OCI-LY3 (cell line): Measurements from ENCODE around the gene XXYLT1.
A peak's percentile ranks its signal among the peaks of the same experiment; 100 is the strongest.

Source experiments
- H2AFZ ChIP-seq: fragments of 200-600, 300-600 bp; shearing (Covaris generic); 2 replicates; pipeline ENCODE4 v1.6.0; 2014; ENCODE audit warnings: antibody characterized with exemption, low read depth, low read length
- H3K27ac ChIP-seq: fragments of 200-600, 300-600 bp; sonication (generic); 2 replicates; pipeline ENCODE4 v1.5.1; 2014; ENCODE audit warnings: mild to moderate bottlenecking, low read length, moderate library complexity, mixed read lengths
- H3K27me3 ChIP-seq: fragments of 200-600, 300-600 bp; sonication (generic); 2 replicates; pipeline ENCODE4 v1.6.1; 2014; ENCODE audit warnings: low read depth, low read length, mixed read lengths
- H3K36me3 ChIP-seq: fragments of 200-600, 300-600 bp; sonication (generic); replicated peaks from 2 replicates; pipeline ENCODE3; 2014; ENCODE audit warnings: low read depth, low read length, mixed read lengths
- H3K4me1 ChIP-seq: fragments of 300-600, 200-600 bp; sonication (generic); 2 replicates; pipeline ENCODE4 v1.6.1; 2014; ENCODE audit warnings: low read length, mixed read lengths
- H3K4me2 ChIP-seq: fragments of 200-600, 300-600 bp; sonication (generic); 2 replicates; pipeline ENCODE4 v1.6.1; 2014; ENCODE audit warnings: low read length, mixed read lengths
- H3K4me3 ChIP-seq: fragments of 300-600, 200-600 bp; sonication (generic); 2 replicates; pipeline ENCODE4 v1.5.1; 2014; ENCODE audit warnings: antibody characterized with exemption, mild to moderate bottlenecking, low read length, moderate library complexity
- H3K79me2 ChIP-seq: fragments of 300-600, 200-600 bp; shearing (Covaris generic); 2 replicates; pipeline ENCODE4 v1.6.1; 2014; ENCODE audit warnings: mild to moderate bottlenecking, low read length, mixed read lengths
- H3K9ac ChIP-seq: fragments of 300-600, 200-600 bp; shearing (Covaris generic); 2 replicates; pipeline ENCODE4 v1.6.0; 2014; ENCODE audit warnings: mild to moderate bottlenecking, low read length, moderate library complexity
- H3K9me3 ChIP-seq: fragments of 200-600, 300-600 bp; shearing (Covaris generic); 2 replicates; pipeline ENCODE4 v1.6.1; 2014; ENCODE audit warnings: low read length, mixed read lengths; ENCODE audit not compliant: insufficient read depth
- H4K20me1 ChIP-seq: fragments of 200-600, 300-600 bp; sonication (generic); 2 replicates; pipeline ENCODE4 v1.6.1; 2016; ENCODE audit warnings: low read length, mixed read lengths; ENCODE audit not compliant: insufficient read depth
- EZH2phosphoT487 ChIP-seq: fragments of 200-600 bp; shearing (Covaris generic); IDR thresholded peaks from 2 replicates; pipeline ENCODE4 v1.6.1; 2018; ENCODE audit warnings: antibody characterized with exemption, mixed run types, low read depth
- TF ChIP-seq, protein P1 (sequence below): fragments of 200-600, 300-600 bp; sonication (generic); IDR thresholded peaks from 2 replicates; pipeline ENCODE4 v1.5.1; 2014; ENCODE audit warnings: antibody characterized with exemption, low read length, low read depth

The XXYLT1 gene

DNA sequence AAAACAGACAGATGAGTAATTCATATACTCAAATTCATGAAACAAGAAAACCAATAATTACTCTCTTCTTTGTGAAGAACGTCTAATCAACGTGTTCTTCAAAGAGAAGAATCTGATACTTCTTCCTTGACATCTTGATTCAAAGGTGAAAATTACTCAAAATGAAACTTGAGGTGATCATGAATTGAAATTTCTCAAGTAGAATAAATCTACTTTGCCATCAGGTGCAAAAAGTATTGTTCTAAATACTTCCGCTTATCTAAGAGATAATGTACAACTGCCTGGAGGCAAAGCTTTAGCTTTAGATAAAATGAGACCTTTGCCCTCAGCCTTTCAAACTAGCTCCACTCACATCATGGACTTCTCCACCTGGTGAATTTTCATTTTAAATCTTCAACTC lies 13.9 kb upstream of the XXYLT1 start:
- H3K79me2 ChIP-seq = no peaks in the 10 kb centered on the region
- H3K4me2 ChIP-seq = no peak overlapping the region
- H3K27ac ChIP-seq = no peak overlapping the region
- H3K9ac ChIP-seq = no peak overlapping the region
- no peak for TF ChIP-seq EZH2phosphoT487
- TF ChIP-seq, protein P1, sequence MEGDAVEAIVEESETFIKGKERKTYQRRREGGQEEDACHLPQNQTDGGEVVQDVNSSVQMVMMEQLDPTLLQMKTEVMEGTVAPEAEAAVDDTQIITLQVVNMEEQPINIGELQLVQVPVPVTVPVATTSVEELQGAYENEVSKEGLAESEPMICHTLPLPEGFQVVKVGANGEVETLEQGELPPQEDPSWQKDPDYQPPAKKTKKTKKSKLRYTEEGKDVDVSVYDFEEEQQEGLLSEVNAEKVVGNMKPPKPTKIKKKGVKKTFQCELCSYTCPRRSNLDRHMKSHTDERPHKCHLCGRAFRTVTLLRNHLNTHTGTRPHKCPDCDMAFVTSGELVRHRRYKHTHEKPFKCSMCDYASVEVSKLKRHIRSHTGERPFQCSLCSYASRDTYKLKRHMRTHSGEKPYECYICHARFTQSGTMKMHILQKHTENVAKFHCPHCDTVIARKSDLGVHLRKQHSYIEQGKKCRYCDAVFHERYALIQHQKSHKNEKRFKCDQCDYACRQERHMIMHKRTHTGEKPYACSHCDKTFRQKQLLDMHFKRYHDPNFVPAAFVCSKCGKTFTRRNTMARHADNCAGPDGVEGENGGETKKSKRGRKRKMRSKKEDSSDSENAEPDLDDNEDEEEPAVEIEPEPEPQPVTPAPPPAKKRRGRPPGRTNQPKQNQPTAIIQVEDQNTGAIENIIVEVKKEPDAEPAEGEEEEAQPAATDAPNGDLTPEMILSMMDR = no peak
- no peak overlapping the region for H2AFZ ChIP-seq
- no peaks in the 10 kb centered on the region for H3K9me3 ChIP-seq
- no peaks in the 10 kb centered on the region for H4K20me1 ChIP-seq
- H3K36me3 ChIP-seq = peaks cover 6% of the 10 kb centered on the region
- H3K4me3 ChIP-seq = no peak overlapping the region
- H3K27me3 ChIP-seq = no peaks in the 10 kb centered on the region
- H3K4me1 ChIP-seq = no peaks in the 10 kb centered on the region; the same call in 1 of the 2 replicates

DNA sequence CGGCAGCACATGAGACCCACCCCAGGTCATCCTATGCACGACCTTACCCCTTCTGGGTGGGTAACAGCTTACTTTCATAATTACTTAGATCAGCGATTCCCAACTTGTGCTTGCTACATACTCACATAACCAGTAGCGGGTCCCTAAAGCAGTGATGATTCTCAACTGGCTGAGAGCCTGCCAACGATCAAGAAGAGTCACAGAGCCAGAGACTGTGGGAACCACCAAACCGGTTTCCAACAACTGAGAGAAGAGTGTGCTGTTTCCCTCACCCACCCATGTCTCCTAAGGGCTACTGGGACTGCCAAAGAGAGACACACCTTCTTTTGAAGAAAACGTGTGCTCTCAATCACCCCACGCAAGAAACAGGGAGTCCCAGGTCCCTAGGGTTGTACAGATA lies 12.0 kb upstream of the XXYLT1 start:
- TF ChIP-seq EZH2phosphoT487 = no peak
- TF ChIP-seq, protein P1 = no peak
- no peak overlapping the region for H3K4me2 ChIP-seq
- no peaks in the 10 kb centered on the region for H3K9me3 ChIP-seq
- H3K4me1 ChIP-seq = no peaks in the 10 kb centered on the region; the same call in 1 of the 2 replicates
- H3K36me3 ChIP-seq = peaks cover 6% of the 10 kb centered on the region
- no peak overlapping the region for H3K27ac ChIP-seq
- H2AFZ ChIP-seq = no peak overlapping the region
- H3K27me3 ChIP-seq = no peaks in the 10 kb centered on the region
- H4K20me1 ChIP-seq = no peaks in the 10 kb centered on the region
- no peak overlapping the region for H3K4me3 ChIP-seq
- no peak overlapping the region for H3K9ac ChIP-seq
- H3K79me2 ChIP-seq = no peaks in the 10 kb centered on the region

DNA sequence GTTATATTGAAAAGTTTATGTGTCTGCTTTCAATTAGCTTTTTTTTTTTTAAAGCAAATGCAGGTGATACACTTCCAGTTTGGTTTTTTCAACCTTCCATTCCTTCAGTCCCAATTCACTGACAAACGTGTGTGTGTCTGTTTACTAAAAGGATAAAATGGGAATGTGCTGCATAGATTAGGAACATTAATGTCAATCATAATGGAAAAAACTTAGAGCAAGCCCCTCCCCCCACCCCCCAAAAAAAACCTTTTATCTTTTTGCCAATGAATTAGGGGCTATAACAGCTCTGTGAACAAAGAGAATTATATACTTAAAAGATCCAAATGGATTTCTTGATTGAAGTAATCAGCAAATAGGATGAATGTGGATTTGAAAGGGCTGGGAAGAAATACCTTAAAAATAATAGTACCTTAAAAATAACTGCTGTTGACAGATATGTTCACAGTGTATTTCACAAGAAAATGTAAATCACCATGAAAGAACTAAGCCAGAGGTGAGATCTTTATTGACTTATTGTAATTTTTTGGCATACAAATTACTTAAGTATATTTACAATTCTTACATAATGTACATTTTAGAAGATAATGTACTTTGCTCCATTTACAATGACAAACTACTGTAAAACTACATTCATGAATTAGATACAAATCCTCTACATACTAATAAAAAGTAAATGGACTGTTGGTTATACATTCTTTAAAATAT lies 3.5 kb upstream of the XXYLT1 start:
- no peak overlapping the region for H3K4me3 ChIP-seq
- H3K36me3 ChIP-seq = no peaks in the 10 kb centered on the region
- peaks cover 12% of the 10 kb centered on the region for H3K79me2 ChIP-seq
- H3K4me2 ChIP-seq = no peak overlapping the region
- H3K4me1 ChIP-seq = peaks cover 12% of the 10 kb centered on the region
- H3K27ac ChIP-seq = no peak overlapping the region
- H3K27me3 ChIP-seq = no peaks in the 10 kb centered on the region
- no peak overlapping the region for H2AFZ ChIP-seq
- H4K20me1 ChIP-seq = peaks cover 7% of the 10 kb centered on the region
- H3K9ac ChIP-seq = no peak overlapping the region
- no peaks in the 10 kb centered on the region for H3K9me3 ChIP-seq
- no peak for TF ChIP-seq EZH2phosphoT487
- TF ChIP-seq, protein P1 = no peak

GRCh38 chr3:195271410-195272243 lies 668 bp upstream of the XXYLT1 start:
- peaks cover 23% of the 10 kb centered on the region for H3K4me1 ChIP-seq
- no peaks in the 10 kb centered on the region for H3K36me3 ChIP-seq
- H3K9me3 ChIP-seq = no peaks in the 10 kb centered on the region
- peaks cover 13% of the 10 kb centered on the region for H4K20me1 ChIP-seq
- H3K4me3 ChIP-seq = peak overlapping the region; percentile 86
- H3K27ac ChIP-seq = peak overlapping the region; percentile 65
- no peak for TF ChIP-seq EZH2phosphoT487
- TF ChIP-seq, protein P1 = peak; percentile 97
- no peaks in the 10 kb centered on the region for H3K27me3 ChIP-seq
- H3K4me2 ChIP-seq = peak overlapping the region; percentile 78
- peak overlapping the region; percentile 95 for H2AFZ ChIP-seq
- peak overlapping the region; percentile 81 for H3K9ac ChIP-seq
- peaks cover 29% of the 10 kb centered on the region for H3K79me2 ChIP-seq
